GM12878 (cell line): ENCODE data around the gene TMEM132C. TPM values are rescaled to one million over a fixed set of nuclear protein-coding genes. Genes with fewer than 3 reads are reported as not detected.

ENCODE experiments used
- ATAC-seq: fragments of 200-7000 bp; cut with Tn5 transposase; 3 replicates; pipeline ENCODE4 v1.9.1; 2020; ENCODE audit warnings: mild to moderate bottlenecking, moderate library complexity
- BruUV-seq: library from RNA; stranded (reverse); fragments of 400-500 nt; replicated peaks from 2 replicates; lab custom pipeline; 2021; lab: Mats Ljungman, UMichigan
- CTCF ChIA-PET: fragments of 300-600 bp; sonication (Branson Sonifier 250); formaldehyde crosslinking; extraction: SDS; loops from one replicate; lab custom pipeline; 2021; ENCODE audit warnings: inconsistent platforms; lab: Yijun Ruan, JAX
- POLR2A ChIA-PET: fragments of 350-600 bp; formaldehyde crosslinking; extraction: SDS; loops from one replicate; lab custom pipeline; 2021; ENCODE audit warnings: inconsistent platforms; lab: Charles Lee
- RAD21 ChIA-PET: fragments of 300-600 bp; sonication (Branson Sonifier 250); formaldehyde crosslinking; loops from one replicate; lab custom pipeline; 2023; ENCODE audit warnings: antibody characterized with exemption; ENCODE audit not compliant: unreplicated experiment; lab: Charles Lee
- SMC1A ChIA-PET: fragments of 300-600 bp; sonication (Branson Sonifier 250); formaldehyde crosslinking; loops from one replicate; lab custom pipeline; 2023; ENCODE audit not compliant: unreplicated experiment, uncharacterized antibody; lab: Charles Lee
- DNase-seq: peaks from one replicate; pipeline ENCODE4 v3.0.0-alpha.2; 2011; ENCODE audit warnings: low read depth, low spot score
- FAIRE-seq: peaks from 3 replicates; lab custom pipeline; 2011; peaks lifted over from hg19 to GRCh38; lab: Jason Lieb, UNC
- H2AFZ ChIP-seq: 2 replicates; pipeline ENCODE4 v1.6.0; 2011; ENCODE audit warnings: low read depth, low read length, control low read depth; ENCODE audit not compliant: control insufficient read depth
- H3K27ac ChIP-seq: 2 replicates; pipeline ENCODE4 v1.5.1; 2011; ENCODE audit warnings: control low read depth; ENCODE audit not compliant: control insufficient read depth, insufficient read depth
- H3K27me3 ChIP-seq, 2 experiments: replicated peaks in 1 of 2; 2 replicates each; pipeline versions ENCODE4 v1.6.0 to v1.6.1; 2011; ENCODE audit warnings: low read length in 1 of 2; ENCODE audit not compliant: control insufficient read depth in 2 of 2, insufficient read depth in 2 of 2
- H3K36me3 ChIP-seq, 2 experiments: 2 replicates each; pipeline ENCODE4 v1.5.1; 2011; ENCODE audit warnings: low read length in 1 of 2; ENCODE audit not compliant: control insufficient read depth in 2 of 2, insufficient read depth in 2 of 2
- H3K4me1 ChIP-seq: 2 replicates; pipeline ENCODE4 v1.6.1; 2011; ENCODE audit warnings: mild to moderate bottlenecking, low read length, moderate library complexity, mixed read lengths; ENCODE audit not compliant: control insufficient read depth, insufficient read depth
- H3K4me2 ChIP-seq: 2 replicates; pipeline ENCODE4 v1.6.0; 2011; ENCODE audit warnings: control low read depth; ENCODE audit not compliant: control insufficient read depth, insufficient read depth
- H3K4me3 ChIP-seq: fragments of 200-600 bp; sonication (generic); 2 replicates; pipeline ENCODE4 v1.5.1; 2016
- H3K79me2 ChIP-seq: 2 replicates; pipeline ENCODE4 v1.6.0; 2011; ENCODE audit warnings: low read length; ENCODE audit not compliant: control insufficient read depth, insufficient read depth
- H3K9ac ChIP-seq: 2 replicates; pipeline ENCODE4 v1.8.0; 2011; ENCODE audit warnings: low read length, control low read depth, mixed read lengths; ENCODE audit not compliant: control insufficient read depth, insufficient read depth
- H3K9me3 ChIP-seq: replicated peaks from 3 replicates; pipeline ENCODE4 v1.5.1; 2011; ENCODE audit warnings: mild to moderate bottlenecking, low read length; ENCODE audit not compliant: control insufficient read depth, insufficient read depth
- H4K20me1 ChIP-seq: 2 replicates; pipeline ENCODE4 v1.6.0; 2011; ENCODE audit not compliant: control insufficient read depth, insufficient read depth
- CUX1 ChIP-seq: IDR thresholded peaks from 2 replicates; pipeline ENCODE4 v1.6.1; 2012; ENCODE audit warnings: improper control_type of control experiment, low read depth, low read length; ENCODE audit not compliant: insufficient replicate concordance
- HSF1 ChIP-seq: fragments of 150-350 bp; IDR thresholded peaks from 2 replicates; pipeline ENCODE4 v1.6.1; 2014; ENCODE audit warnings: mild to moderate bottlenecking, low read depth, low read length
- NR2F1 ChIP-seq: fragments of 450-650 bp; conservative IDR thresholded peaks from 2 replicates; pipeline ENCODE4 v1.6.1; 2017; ENCODE audit warnings: mild to moderate bottlenecking
- RCOR1 ChIP-seq: conservative IDR thresholded peaks from 2 replicates; pipeline ENCODE4 v1.6.1; 2012; ENCODE audit warnings: low read depth, low read length, improper control_type of control experiment
- TCF12 ChIP-seq: IDR thresholded peaks from 2 replicates; pipeline ENCODE4 v1.6.1; 2011; ENCODE audit warnings: low read depth, mild to moderate bottlenecking, low read length
- WGBS: methylation state at CpG from one replicate; pipeline ENCODE4 v1.1.6; 2016; ENCODE audit warnings: low lambda C conversion rate; ENCODE audit not compliant: insufficient replicate concordance, insufficient coverage; ENCODE audit errors: missing lambda C conversion rate; 5-methylcytosine and 5-hydroxymethylcytosine counted together
- in situ Hi-C: fragments of 300-500 bp; cut with MboI; formaldehyde crosslinking; loops from 9 replicates; pipeline ENCODE4 v1.14.3; 2018; ENCODE audit warnings: mixed read lengths
- intact Hi-C: fragments of 100-400 bp; cut with micrococcal nuclease; formaldehyde crosslinking; loops from one replicate; pipeline ENCODE4 v1.14.2; 2022; ENCODE audit not compliant: unreplicated experiment
- polyA plus RNA-seq, 11 experiments: library from polyadenylated mRNA; depleted of rRNA in 4 of 11; unstranded in 6 of 11; stranded (reverse) in 5 of 11; fragments of >200 nt; fragmentation: Nextera tagmentation in 4 of 11; fragmentation: Illumina TruSeq in 1 of 11; extraction: Ambion mirVana in 4 of 11; extraction: Trizol in 1 of 11; gene quantifications; 1 replicate in 1 of 11; 2 replicates in 10 of 11; pipeline versions ENCODE4 v1.2.1 to v1.2.3, GENCODE V29; 2011 to 2016; ENCODE audit warnings: inconsistent platforms in 2 of 11, missing spikeins in 2 of 11, low read depth in 1 of 11
- total RNA-seq, 4 experiments: library from RNA; depleted of rRNA in 3 of 4; stranded (reverse); fragments of >200 nt in 3 of 4; fragmentation: Illumina TruSeq in 1 of 4; extraction: Trizol in 1 of 4; gene quantifications; 2 replicates each; pipeline versions ENCODE4 v1.2.1 to v1.2.3, GENCODE V29; 2013 to 2021

TMEM132C gene
- total and polyA plus RNA-seq, 10 of the 15 experiments (the other 5 are each of a cell fraction or from before 2014, with no cell fraction given): not detected

GRCh38 chr12:128623748-128624147, 356.8 kb downstream of the TMEM132C start:
- H3K27me3 ChIP-seq: no peaks in the 10 kb centered on the region
- no peaks in the 10 kb centered on the region for H4K20me1 ChIP-seq
- no peaks in the 10 kb centered on the region; the same call in 2 of the 3 replicates for H3K9me3 ChIP-seq
- FAIRE-seq (no peak), DNase-seq (no peak), ATAC-seq (no peak)
- in situ Hi-C loops (no loop called here), intact Hi-C loops (no loop called here)
- POLR2A ChIA-PET: no interaction called here
- TF ChIP-seq TCF12 (no peak), HSF1 (no peak), CUX1 (no peak), NR2F1 (no peak), RCOR1 (no peak)
- no peaks in the 10 kb centered on the region for H3K79me2 ChIP-seq
- H3K36me3 ChIP-seq: no peaks in the 10 kb centered on the region
- H3K27ac ChIP-seq: no peak overlapping the region
- no peak overlapping the region for H2AFZ ChIP-seq
- CTCF ChIA-PET: interaction anchor here (0.9 to 1.1 kb wide), 2 partner anchors 10 to 14 kb away, joined by 3 read pairs; no protein-coding TSS in a partner anchor
- H3K9ac ChIP-seq: no peak overlapping the region
- 59% methylated on average over 6 of the region's 6 CpGs for WGBS
- H3K4me3 ChIP-seq: no peak overlapping the region
- RAD21 ChIA-PET: no interaction called here
- no TSS peak for BruUV-seq
- SMC1A ChIA-PET: no interaction called here
- no peak overlapping the region for H3K4me2 ChIP-seq
- H3K4me1 ChIP-seq: no peaks in the 10 kb centered on the region
